DND-41 (cell line): ENCODE measurements around the gene COA8.

Source experiments
- ATAC-seq: fragments of 200-7000 bp; cut with Tn5 transposase; 3 replicates; pipeline ENCODE4 v1.9.1; 2021; ENCODE audit warnings: low read depth; ENCODE audit not compliant: insufficient read depth
- DNase-seq: peaks from one replicate; pipeline ENCODE4 v3.0.0-alpha.2; 2020
- H2AFZ ChIP-seq: 2 replicates; pipeline ENCODE4 v1.6.0; 2012; ENCODE audit warnings: low read depth, low read length
- H3K27ac ChIP-seq: 2 replicates; pipeline ENCODE4 v1.5.1; 2012; ENCODE audit warnings: low read length, inconsistent platforms
- H3K27me3 ChIP-seq: fragments of 200-600 bp; sonication (generic); 2 replicates; pipeline ENCODE4 v1.6.0; 2012; ENCODE audit warnings: low read length, mild to moderate bottlenecking, inconsistent platforms; ENCODE audit not compliant: insufficient read depth, poor library complexity
- H3K36me3 ChIP-seq: 2 replicates; pipeline ENCODE4 v1.5.1; 2012; ENCODE audit warnings: low read length, inconsistent platforms; ENCODE audit not compliant: insufficient read depth
- H3K4me1 ChIP-seq: 2 replicates; pipeline ENCODE4 v1.5.1; 2012; ENCODE audit warnings: mild to moderate bottlenecking, low read length; ENCODE audit not compliant: insufficient read depth
- H3K4me2 ChIP-seq: 2 replicates; pipeline ENCODE4 v1.6.0; 2012; ENCODE audit warnings: mild to moderate bottlenecking, moderate library complexity, low read length, inconsistent platforms; ENCODE audit not compliant: insufficient read depth
- H3K4me3 ChIP-seq, 2 experiments: fragments of 200-600 bp in 1 of 2; shearing (Covaris generic) in 1 of 2; 2 replicates each; pipeline ENCODE4 v1.5.1; 2012 to 2016; ENCODE audit warnings: inconsistent platforms in 2 of 2, low read length in 2 of 2, mild to moderate bottlenecking in 2 of 2, low read depth in 1 of 2, moderate library complexity in 1 of 2
- H3K79me2 ChIP-seq: 2 replicates; pipeline ENCODE4 v1.6.0; 2012; ENCODE audit warnings: low read length, inconsistent platforms; ENCODE audit not compliant: insufficient read depth
- H3K9ac ChIP-seq: 2 replicates; pipeline ENCODE4 v1.6.0; 2012; ENCODE audit warnings: low read depth, mild to moderate bottlenecking, inconsistent platforms, low read length, moderate library complexity
- H3K9me3 ChIP-seq: 2 replicates; pipeline ENCODE4 v1.5.1; 2012; ENCODE audit warnings: low read length, moderate library complexity, mild to moderate bottlenecking, inconsistent platforms; ENCODE audit not compliant: insufficient read depth, severe bottlenecking
- H4K20me1 ChIP-seq: 2 replicates; pipeline ENCODE4 v1.6.0; 2012; ENCODE audit warnings: low read length; ENCODE audit not compliant: insufficient read depth
- EZH2 ChIP-seq: IDR thresholded peaks from 3 replicates; pipeline ENCODE4 v1.6.1; 2012; ENCODE audit warnings: borderline replicate concordance, low read depth, mild to moderate bottlenecking, moderate library complexity, low read length, inconsistent platforms; ENCODE audit not compliant: severe bottlenecking
- TF ChIP-seq, protein P1 (sequence below): IDR thresholded peaks from 2 replicates; pipeline ENCODE4 v1.5.1; 2012; ENCODE audit warnings: borderline replicate concordance, low read length, moderate library complexity, mild to moderate bottlenecking; ENCODE audit not compliant: poor library complexity, severe bottlenecking; ENCODE audit errors: extremely low read depth

Gene COA8

DNA sequence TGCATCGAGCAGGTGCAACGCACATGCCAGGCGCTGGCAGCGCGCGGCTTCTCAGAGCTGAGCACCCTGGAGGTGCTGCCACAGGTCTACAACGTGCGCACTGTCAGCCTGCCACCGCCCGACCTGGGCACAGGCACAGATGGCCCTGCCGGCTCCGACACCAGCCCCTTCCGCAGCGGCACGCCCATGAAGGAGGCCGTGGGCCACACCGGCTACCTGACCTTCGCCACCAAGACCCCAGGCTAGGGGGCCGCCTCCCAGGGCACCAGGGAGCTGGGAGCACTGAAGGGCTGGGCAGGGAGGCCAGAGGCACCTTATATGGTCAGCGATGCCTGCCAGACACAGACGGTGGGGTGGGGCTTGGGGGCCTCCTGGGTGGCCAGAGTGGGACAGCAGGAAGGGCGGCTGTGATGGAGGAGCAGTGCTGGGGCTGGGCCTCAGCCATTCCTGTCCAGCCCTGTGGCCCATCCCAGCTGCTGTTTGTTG lies 28.1 kb upstream of the COA8 start:
- no peaks in the 10 kb centered on the region for H3K9me3 ChIP-seq
- peaks cover 85% of the 10 kb centered on the region for H4K20me1 ChIP-seq
- peaks cover 32% of the 10 kb centered on the region for H3K79me2 ChIP-seq
- no peaks in the 10 kb centered on the region for H3K27me3 ChIP-seq
- no peak for ATAC-seq
- H3K9ac ChIP-seq, result no peak overlapping the region
- H3K4me1 ChIP-seq, result peaks cover 22% of the 10 kb centered on the region
- no peak overlapping the region for H3K27ac ChIP-seq
- H3K4me2 ChIP-seq, result no peak overlapping the region
- no peak for DNase-seq
- H3K36me3 ChIP-seq, result peaks cover 61% of the 10 kb centered on the region
- no peak overlapping the region for H2AFZ ChIP-seq
- TF ChIP-seq, protein P1, sequence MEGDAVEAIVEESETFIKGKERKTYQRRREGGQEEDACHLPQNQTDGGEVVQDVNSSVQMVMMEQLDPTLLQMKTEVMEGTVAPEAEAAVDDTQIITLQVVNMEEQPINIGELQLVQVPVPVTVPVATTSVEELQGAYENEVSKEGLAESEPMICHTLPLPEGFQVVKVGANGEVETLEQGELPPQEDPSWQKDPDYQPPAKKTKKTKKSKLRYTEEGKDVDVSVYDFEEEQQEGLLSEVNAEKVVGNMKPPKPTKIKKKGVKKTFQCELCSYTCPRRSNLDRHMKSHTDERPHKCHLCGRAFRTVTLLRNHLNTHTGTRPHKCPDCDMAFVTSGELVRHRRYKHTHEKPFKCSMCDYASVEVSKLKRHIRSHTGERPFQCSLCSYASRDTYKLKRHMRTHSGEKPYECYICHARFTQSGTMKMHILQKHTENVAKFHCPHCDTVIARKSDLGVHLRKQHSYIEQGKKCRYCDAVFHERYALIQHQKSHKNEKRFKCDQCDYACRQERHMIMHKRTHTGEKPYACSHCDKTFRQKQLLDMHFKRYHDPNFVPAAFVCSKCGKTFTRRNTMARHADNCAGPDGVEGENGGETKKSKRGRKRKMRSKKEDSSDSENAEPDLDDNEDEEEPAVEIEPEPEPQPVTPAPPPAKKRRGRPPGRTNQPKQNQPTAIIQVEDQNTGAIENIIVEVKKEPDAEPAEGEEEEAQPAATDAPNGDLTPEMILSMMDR, result no peak
- TF ChIP-seq EZH2, result no peak
- H3K4me3 ChIP-seq, result no peak overlapping the region

DNA sequence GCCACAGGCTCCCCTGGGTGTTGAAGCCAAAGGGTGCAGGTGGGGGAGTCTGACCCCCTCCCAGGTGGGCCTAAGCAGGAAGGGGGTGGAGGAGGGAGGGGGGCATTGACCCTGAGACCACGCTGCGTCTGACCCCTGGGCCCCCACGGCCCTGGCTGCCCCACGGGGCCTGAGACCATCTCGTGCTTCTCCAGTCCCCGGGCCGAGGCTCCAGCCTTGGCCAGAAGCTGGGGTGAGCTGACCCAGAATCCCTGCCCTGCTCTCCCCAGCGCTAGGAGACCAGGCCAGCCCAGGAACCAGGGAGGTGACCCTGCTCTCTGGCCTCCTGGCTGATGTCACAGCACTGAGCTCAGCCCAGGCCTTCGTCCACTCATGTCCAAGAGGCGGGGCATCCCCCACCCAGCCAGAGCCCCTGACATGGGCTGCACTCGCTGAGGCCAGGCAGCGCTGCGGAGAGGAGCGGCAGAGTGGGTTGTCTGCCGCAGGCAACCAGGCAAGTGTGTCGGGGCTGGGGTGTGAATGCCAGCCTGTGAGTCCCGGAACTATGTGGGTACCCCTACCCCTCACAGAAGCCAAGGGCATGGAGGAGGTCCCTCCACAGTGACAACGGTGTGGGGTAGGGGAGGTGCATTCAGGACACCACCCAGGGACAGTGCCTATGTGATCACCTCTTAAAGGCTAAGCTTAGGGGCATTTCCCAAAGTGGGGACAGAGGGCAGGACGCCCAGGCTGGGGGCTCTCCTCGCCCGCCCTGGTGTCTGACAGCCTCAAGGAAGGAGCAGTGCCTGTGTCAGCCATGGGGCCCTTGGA lies 27.5 kb upstream of the COA8 start:
- no peak overlapping the region for H3K4me3 ChIP-seq
- H3K9me3 ChIP-seq, result no peaks in the 10 kb centered on the region
- H4K20me1 ChIP-seq, result peaks cover 78% of the 10 kb centered on the region
- no peak overlapping the region for H2AFZ ChIP-seq
- H3K27me3 ChIP-seq, result no peaks in the 10 kb centered on the region
- no peak overlapping the region for H3K4me2 ChIP-seq
- H3K79me2 ChIP-seq, result peaks cover 25% of the 10 kb centered on the region
- peaks cover 56% of the 10 kb centered on the region for H3K36me3 ChIP-seq
- H3K9ac ChIP-seq, result no peak overlapping the region
- no peak overlapping the region for H3K27ac ChIP-seq
- TF ChIP-seq EZH2, result no peak
- TF ChIP-seq, protein P1, result no peak
- ATAC-seq (no peak), DNase-seq (no peak)
- H3K4me1 ChIP-seq, result peaks cover 15% of the 10 kb centered on the region

DNA sequence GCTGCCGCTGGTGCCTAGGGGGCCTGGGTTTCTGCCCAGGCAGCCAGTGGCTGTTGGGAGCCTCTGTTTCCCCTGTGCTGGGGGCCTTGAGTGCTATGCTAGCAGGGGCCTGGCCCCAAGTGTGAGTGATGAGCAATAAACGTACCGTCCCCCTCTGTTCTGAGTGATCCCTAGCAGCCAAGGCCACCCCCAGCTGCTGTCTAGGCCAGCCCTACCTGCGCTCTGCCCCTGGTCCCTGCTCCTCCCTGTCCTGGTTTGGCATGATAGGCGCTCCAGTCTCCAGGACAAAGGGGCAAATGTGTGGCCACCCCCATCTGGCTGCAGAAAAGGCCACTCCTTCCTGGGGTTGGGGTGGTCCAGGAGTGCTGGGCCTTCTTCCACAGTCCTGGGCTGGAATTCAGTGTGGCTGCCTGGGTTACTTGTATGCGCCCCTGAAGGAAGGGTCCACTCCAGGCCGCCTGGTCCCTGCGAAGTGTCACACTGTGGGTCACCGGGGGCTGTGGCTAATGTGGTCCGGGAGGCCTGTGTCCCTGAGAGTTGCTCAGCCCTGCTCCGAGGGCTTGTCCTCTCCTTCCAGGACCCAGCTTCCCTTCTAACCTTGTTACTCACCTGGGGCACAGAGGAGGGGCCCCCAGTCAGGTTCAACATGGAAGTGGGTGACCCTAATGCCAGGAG lies 26.7 kb upstream of the COA8 start:
- Histone ChIP-seq H3K27ac (no peak overlapping the region), H3K9ac (no peak overlapping the region), H4K20me1 (peaks cover 71% of the 10 kb centered on the region), H3K9me3 (no peaks in the 10 kb centered on the region), H3K4me2 (no peak overlapping the region), H2AFZ (no peak overlapping the region), H3K79me2 (peaks cover 17% of the 10 kb centered on the region), H3K4me3 (no peak overlapping the region), H3K36me3 (peaks cover 48% of the 10 kb centered on the region), H3K4me1 (peaks cover 7% of the 10 kb centered on the region), H3K27me3 (no peaks in the 10 kb centered on the region)
- TF ChIP-seq EZH2, result no peak
- TF ChIP-seq, protein P1, result no peak
- ATAC-seq, result no peak
- no peak for DNase-seq
